Nephron (organoid): ENCODE measurements around the gene CALML5.
A peak's percentile ranks its signal among the peaks of the same experiment; 100 is the strongest.

Experiments
- H3K27ac Mint-ChIP-seq, 3 experiments: 2 replicates each; pipeline ENCODE4 v1.8.0; 2020; ENCODE audit warnings: mixed read lengths in 3 of 3, mild to moderate bottlenecking in 2 of 3, moderate library complexity in 1 of 3
- H3K27me3 Mint-ChIP-seq: 2 replicates; pipeline ENCODE4 v1.8.0; 2021; ENCODE audit warnings: low read depth, mild to moderate bottlenecking, moderate library complexity, mixed read lengths
- H3K36me3 Mint-ChIP-seq: 2 replicates; pipeline ENCODE4 v1.8.0; 2020; ENCODE audit warnings: low read depth, mixed read lengths
- H3K4me1 Mint-ChIP-seq: 2 replicates; pipeline ENCODE4 v1.8.0; 2020; ENCODE audit warnings: mixed read lengths
- H3K4me3 Mint-ChIP-seq, 3 experiments: 2 replicates each; pipeline ENCODE4 v1.8.0; 2020; ENCODE audit warnings: mild to moderate bottlenecking in 3 of 3, mixed read lengths in 3 of 3, moderate library complexity in 2 of 3
- H3K9me3 Mint-ChIP-seq: 2 replicates; pipeline ENCODE4 v1.8.0; 2020; ENCODE audit warnings: mixed read lengths
- CTCF ChIP-seq, 3 experiments: fragments of 200-600 bp; sonication (generic); IDR thresholded peaks; one replicate each; pipeline ENCODE4 v1.5.0; 2021; ENCODE audit warnings: antibody characterized with exemption in 3 of 3; ENCODE audit not compliant: unreplicated experiment in 3 of 3

Gene CALML5

GRCh38 chr10:5461203-5461588 is 38.2 kb downstream of the CALML5 start:
- TF ChIP-seq CTCF (IDR thresholded peaks at IDR 0.05; ENCODE audit: unreplicated experiment in 3 of 3), result no peak
- Mint-ChIP-seq H3K27me3 (no peaks in the 10 kb centered on the region), H3K4me3 (peak overlapping the region in 1 of 3 experiments; percentile 41), H3K36me3 (peaks cover 49% of the 10 kb centered on the region), H3K4me1 (peaks cover 61% of the 10 kb centered on the region), H3K9me3 (no peaks in the 10 kb centered on the region), H3K27ac (peak overlapping the region; percentile 75 to 99 (median 86))

- Mint-ChIP-seq H3K4me3 (peak overlapping the region in 1 of 3 experiments; percentile 41), H3K27ac (peak overlapping the region; percentile 75 to 99 (median 86)), H3K36me3 (peaks cover 54% of the 10 kb centered on the region), H3K4me1 (peaks cover 55% of the 10 kb centered on the region), H3K27me3 (no peaks in the 10 kb centered on the region), H3K9me3 (no peaks in the 10 kb centered on the region)
- no peak for TF ChIP-seq CTCF (IDR thresholded peaks at IDR 0.05; ENCODE audit: unreplicated experiment in 3 of 3)
Observed at GRCh38 chr10:5460468-5461202, 38.7 kb downstream of the CALML5 start.

- Mint-ChIP-seq H3K4me3 (no peak overlapping the region), H3K36me3 (peaks cover 68% of the 10 kb centered on the region), H3K27ac (no peak overlapping the region), H3K4me1 (peaks cover 42% of the 10 kb centered on the region), H3K9me3 (no peaks in the 10 kb centered on the region), H3K27me3 (no peaks in the 10 kb centered on the region)
- TF ChIP-seq CTCF (IDR thresholded peaks at IDR 0.05; ENCODE audit: unreplicated experiment in 3 of 3), result no peak
Observed at GRCh38 chr10:5458949-5459747, 40.2 kb downstream of the CALML5 start.

- no peaks in the 10 kb centered on the region for H3K9me3 Mint-ChIP-seq
- H3K27ac Mint-ChIP-seq, result no peak overlapping the region
- no peak for TF ChIP-seq CTCF (IDR thresholded peaks at IDR 0.05; ENCODE audit: unreplicated experiment in 3 of 3)
- no peak overlapping the region for H3K4me3 Mint-ChIP-seq
- H3K4me1 Mint-ChIP-seq, result peaks cover 37% of the 10 kb centered on the region
- no peaks in the 10 kb centered on the region for H3K27me3 Mint-ChIP-seq
- H3K36me3 Mint-ChIP-seq, result peaks cover 75% of the 10 kb centered on the region
Observed at GRCh38 chr10:5458425-5458824, 40.9 kb downstream of the CALML5 start.

- peaks cover 30% of the 10 kb centered on the region for H3K4me1 Mint-ChIP-seq
Observed at GRCh38 chr10:5457741-5458140, 41.6 kb downstream of the CALML5 start.

More at GRCh38 chr10:5457741-5458140, 41.6 kb downstream of the CALML5 start:
- Mint-ChIP-seq H3K27ac (peak overlapping the region in 2 of 3 experiments; percentile 2 to 16), H3K4me3 (no peak overlapping the region), H3K27me3 (no peaks in the 10 kb centered on the region), H3K36me3 (peaks cover 82% of the 10 kb centered on the region), H3K9me3 (no peaks in the 10 kb centered on the region)
- no peak for TF ChIP-seq CTCF (IDR thresholded peaks at IDR 0.05; ENCODE audit: unreplicated experiment in 3 of 3)
